Measurements from ENCODE around the gene NFATC2.
"Not testable (repeated sequence)": the region's sequence is repeated elsewhere in the genome, so short reads cannot be mapped to it uniquely, and the experiment has no call there.

The NFATC2 gene

GRCh38 chr20:51348876-51349275 lies 193.6 kb downstream of the NFATC2 start:
- no peak for DNase-seq

- DNase-seq = no peak
Observed at GRCh38 chr20:51347831-51348230, 194.7 kb downstream of the NFATC2 start.

DNA sequence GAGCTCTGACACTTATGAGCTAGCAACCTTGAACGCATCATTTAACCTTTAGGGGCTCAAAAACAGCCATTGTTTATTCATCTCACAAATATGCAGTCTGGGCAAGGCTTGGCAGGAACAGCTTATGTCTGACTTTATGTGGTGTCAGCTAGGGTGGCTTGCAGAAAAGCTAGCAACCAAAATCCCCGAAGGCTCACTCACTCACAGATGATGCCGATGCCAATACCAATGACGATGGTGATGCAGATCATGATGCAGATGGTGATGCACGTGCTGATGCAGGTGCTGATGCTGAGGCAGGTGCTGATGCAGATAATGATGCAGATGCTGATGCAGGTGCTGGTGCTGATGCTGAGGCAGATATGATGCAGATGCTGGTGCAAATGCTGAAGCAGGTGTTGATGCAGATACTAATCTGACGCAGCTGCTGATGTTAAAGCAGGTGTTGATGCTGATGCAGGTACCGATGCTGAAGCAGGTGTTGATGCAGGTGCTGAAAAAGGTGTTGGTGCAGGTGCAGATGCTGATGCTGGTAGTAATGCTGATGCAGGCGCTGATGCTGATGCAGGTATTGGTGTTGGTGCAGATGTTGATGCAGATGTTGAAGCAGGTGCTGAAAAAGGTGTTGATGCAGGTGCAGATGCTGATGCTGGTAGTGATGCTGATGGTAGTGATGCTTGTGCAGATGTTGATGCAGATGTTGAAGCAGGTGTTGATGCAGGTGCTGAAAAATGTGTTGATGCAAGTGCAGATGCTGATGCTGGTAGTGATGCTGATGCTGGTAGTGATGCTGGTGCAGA lies 195.6 kb downstream of the NFATC2 start:
- DNase-seq = no peak

DNA sequence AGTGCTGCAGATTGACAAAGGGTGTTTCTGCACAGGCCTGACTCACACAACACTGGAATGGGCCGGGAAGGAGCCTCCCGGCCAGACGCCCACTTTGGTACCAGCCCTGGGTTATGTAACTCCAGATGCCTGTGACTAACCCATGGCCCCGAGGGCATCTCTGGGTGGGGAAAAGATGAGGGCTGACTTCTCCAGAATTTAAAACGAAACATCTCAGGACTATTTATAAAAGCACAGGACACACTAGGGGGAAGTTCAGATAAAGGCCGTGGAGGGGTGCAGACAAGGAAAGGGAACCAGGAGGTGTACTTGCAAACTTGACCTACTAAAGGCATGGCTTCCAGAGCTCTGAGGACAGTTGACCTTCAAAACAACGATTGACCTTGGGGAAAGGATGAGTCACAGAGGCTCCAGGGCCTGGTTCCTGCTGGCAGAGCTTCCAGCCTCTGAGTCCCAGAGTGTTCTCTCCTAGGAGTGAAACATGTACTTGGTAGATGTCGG lies 196.9 kb downstream of the NFATC2 start:
- no peak for DNase-seq

DNA sequence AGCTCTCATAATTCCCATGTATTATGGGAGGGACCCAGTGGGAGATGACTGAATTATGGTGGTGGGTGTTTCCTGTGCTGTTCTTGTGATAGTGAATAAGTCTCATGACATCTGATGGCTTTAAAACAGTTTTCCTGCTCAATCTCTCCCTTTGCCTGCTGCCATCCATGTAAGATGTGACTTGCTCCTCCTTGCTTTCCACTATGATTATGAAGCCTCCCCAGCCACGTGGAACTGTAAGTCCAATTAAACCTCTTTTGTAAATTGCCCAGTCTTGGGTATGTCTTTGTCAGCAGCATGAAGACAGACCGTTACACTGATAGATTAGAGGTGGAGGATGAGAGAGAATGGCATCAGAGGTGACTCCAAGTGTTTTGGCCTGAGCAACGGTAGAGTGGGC lies 198.7 kb downstream of the NFATC2 start:
- not testable (repeated sequence) for DNase-seq

- DNase-seq = no peak
Observed at GRCh38 chr20:51342510-51343236, 199.8 kb downstream of the NFATC2 start.

- no peak for DNase-seq
Observed at GRCh38 chr20:51341581-51341980, 200.9 kb downstream of the NFATC2 start.

DNA sequence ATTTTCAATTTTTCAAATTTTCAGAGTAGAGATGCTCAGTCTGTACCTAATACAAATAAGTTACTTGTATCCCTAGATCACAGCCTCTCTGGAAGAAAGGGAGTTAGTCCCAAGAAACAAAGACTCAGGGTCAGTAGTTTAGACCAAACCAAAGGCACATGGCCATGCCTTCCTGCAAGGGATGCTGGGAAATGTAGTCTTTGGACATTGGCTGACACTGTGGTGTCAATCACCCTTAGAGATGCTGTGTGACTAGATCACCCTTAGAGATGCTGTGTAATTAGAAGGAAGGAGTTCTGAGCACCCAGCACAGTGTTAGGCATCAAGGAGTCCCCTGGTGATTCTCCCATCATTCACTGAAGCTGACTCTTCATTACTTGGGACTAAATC lies 202.1 kb downstream of the NFATC2 start:
- DNase-seq = no peak

GRCh38 chr20:51339721-51340450 lies 202.6 kb downstream of the NFATC2 start:
- no peak for DNase-seq

DNA sequence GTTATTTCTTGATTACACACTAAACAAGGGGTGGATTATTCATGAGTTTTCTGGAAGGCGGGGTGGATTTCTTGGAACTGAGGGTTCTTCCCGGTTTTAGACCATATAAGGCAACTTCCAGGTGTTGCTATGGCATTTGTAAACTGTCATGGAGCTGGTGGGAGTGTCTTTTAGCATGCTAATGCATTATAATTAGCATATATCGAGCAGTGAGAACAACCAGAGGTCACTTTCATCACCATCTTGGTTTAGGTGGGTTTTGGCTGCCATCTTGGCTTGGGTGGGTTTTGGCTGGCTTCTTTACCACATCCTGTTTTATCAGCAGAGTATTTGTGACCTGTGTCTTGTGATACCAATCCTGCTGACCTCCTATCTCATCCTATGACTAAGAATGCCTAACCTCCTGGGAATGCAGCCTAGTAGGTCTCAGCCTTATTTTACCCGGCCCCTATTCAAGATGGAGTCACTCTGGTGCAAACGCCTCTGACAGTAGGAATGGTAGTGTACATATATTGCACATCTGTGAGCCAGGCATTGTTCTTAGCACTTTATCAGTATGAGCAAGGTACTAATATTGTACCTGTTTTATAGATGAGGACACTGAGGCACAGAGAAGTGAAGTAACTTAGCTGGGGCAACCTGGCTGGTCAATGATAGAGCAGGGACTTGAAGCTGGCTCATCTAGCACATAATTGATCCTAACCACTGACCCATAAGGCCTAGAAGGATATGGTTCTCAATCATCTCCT lies 203.7 kb downstream of the NFATC2 start:
- no peak for DNase-seq

- DNase-seq = no peak
Observed at GRCh38 chr20:51337126-51337805, 205.3 kb downstream of the NFATC2 start.
